ENCODE measurements around the gene SSBP2. TPM values are rescaled to one million over a fixed set of nuclear protein-coding genes. Genes with fewer than 3 reads are reported as not detected.

SSBP2 gene
- total RNA-seq, 3 donors from 2014 or later, result 65.5 to 110 (median 76.6) TPM

DNA sequence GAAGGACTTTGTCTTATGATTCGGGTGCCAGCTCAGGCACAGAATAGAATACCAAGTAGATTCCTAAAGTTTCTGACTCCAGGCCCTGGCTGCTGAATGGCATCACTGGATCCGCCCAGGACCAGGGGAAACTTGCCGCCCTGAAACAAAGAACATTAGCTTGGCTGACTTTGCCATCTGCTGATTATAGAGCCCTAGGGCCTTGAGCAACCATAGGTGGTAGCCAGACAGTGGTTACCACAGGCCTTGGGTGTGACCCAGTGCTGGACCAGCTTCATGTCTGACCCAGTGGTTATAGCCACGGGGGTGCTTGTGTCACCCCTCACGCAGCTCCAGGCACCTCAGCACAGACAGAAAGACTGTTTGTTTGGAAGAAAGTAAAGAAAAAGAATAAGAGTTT lies 62.7 kb downstream of the SSBP2 start:
- TF ChIP-seq, protein P1, sequence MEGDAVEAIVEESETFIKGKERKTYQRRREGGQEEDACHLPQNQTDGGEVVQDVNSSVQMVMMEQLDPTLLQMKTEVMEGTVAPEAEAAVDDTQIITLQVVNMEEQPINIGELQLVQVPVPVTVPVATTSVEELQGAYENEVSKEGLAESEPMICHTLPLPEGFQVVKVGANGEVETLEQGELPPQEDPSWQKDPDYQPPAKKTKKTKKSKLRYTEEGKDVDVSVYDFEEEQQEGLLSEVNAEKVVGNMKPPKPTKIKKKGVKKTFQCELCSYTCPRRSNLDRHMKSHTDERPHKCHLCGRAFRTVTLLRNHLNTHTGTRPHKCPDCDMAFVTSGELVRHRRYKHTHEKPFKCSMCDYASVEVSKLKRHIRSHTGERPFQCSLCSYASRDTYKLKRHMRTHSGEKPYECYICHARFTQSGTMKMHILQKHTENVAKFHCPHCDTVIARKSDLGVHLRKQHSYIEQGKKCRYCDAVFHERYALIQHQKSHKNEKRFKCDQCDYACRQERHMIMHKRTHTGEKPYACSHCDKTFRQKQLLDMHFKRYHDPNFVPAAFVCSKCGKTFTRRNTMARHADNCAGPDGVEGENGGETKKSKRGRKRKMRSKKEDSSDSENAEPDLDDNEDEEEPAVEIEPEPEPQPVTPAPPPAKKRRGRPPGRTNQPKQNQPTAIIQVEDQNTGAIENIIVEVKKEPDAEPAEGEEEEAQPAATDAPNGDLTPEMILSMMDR (IDR thresholded peaks at IDR 0.05), result no peak
- TF ChIP-seq POLR2AphosphoS5 (IDR thresholded peaks at IDR 0.05) (no peak), POLR2A (IDR thresholded peaks at IDR 0.05) (no peak)

DNA sequence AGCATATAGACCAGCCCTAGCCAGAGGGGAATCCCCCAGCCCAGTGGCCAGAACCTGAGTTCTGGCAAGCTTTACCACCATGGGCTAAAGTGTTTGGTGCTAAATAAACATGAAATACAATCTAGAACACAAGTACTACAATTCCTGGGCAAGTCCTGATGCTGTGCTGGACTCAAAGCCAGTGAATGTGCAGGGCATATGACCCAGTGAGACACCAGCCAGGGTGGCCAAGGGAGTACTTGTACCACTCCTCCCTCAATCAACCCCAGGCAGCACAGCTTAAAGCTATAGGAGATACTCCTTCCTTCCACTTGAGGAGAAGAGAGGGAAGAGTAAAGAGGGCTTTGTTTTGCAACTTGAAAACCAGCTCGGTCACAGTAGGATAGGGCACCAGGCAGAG lies 63.6 kb downstream of the SSBP2 start:
- intact Hi-C loops (cut with DNase I; ENCODE audit: low total_unique reads), result no loop called here
- no peak overlapping the region for H3K27ac ChIP-seq
- peaks cover 4 to 24% of the 10 kb centered on the region in 2 donors for H3K9me3 ChIP-seq
- TF ChIP-seq, protein P1 (IDR thresholded peaks at IDR 0.05), result no peak
- no peak for TF ChIP-seq POLR2A (IDR thresholded peaks at IDR 0.05)
- no peak for TF ChIP-seq POLR2AphosphoS5 (IDR thresholded peaks at IDR 0.05)
- H3K27me3 ChIP-seq, result no peaks in the 10 kb centered on the region
- no peak for DNase-seq (ENCODE audit: low spot score in 2 of 2)
- H3K4me1 ChIP-seq, result no peaks in the 10 kb centered on the region
- no peaks in the 10 kb centered on the region for H3K36me3 ChIP-seq
- no peak overlapping the region for H3K4me3 ChIP-seq

More for the DNA sequence above, 62.7 kb downstream of the SSBP2 start:
- no peaks in the 10 kb centered on the region for H3K4me1 ChIP-seq
- H3K4me3 ChIP-seq, result no peak overlapping the region
- no peaks in the 10 kb centered on the region for H3K36me3 ChIP-seq
- intact Hi-C loops (cut with DNase I; ENCODE audit: low total_unique reads), result no loop called here
- H3K9me3 ChIP-seq, result peaks cover 4 to 24% of the 10 kb centered on the region in 2 donors
- no peak overlapping the region for H3K27ac ChIP-seq
- DNase-seq (ENCODE audit: low spot score in 2 of 2), result no peak
- no peaks in the 10 kb centered on the region for H3K27me3 ChIP-seq

DNA sequence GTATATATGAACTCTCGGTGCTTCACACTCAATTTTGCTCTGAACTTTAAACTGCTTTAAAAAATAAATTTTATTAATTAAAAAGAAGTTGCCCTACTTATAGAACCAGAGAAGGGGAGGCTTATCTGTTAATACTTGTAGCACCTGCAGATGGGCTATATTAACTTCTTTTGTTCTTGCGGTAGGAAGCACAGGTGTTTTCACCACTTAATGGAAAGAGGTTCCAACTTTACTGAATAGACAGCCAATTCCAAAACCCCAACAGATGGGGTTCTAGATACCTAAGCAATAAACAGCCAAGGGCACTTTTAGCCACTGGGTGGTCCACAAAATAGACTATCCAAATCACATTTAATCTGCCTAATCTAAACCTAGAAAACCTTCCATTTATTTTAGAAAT lies 65.4 kb downstream of the SSBP2 start:
- intact Hi-C loops (cut with DNase I; ENCODE audit: low total_unique reads), result no loop called here
- no peak overlapping the region for H3K4me3 ChIP-seq
- no peaks in the 10 kb centered on the region for H3K27me3 ChIP-seq
- H3K4me1 ChIP-seq, result no peaks in the 10 kb centered on the region
- H3K27ac ChIP-seq, result no peak overlapping the region
- peaks cover 4 to 29% of the 10 kb centered on the region in 2 donors for H3K9me3 ChIP-seq
- no peaks in the 10 kb centered on the region for H3K36me3 ChIP-seq
- TF ChIP-seq, protein P1 (IDR thresholded peaks at IDR 0.05), result no peak
- no peak for TF ChIP-seq POLR2A (IDR thresholded peaks at IDR 0.05)
- no peak for TF ChIP-seq POLR2AphosphoS5 (IDR thresholded peaks at IDR 0.05)
- no peak for DNase-seq (ENCODE audit: low spot score in 2 of 2)

DNA sequence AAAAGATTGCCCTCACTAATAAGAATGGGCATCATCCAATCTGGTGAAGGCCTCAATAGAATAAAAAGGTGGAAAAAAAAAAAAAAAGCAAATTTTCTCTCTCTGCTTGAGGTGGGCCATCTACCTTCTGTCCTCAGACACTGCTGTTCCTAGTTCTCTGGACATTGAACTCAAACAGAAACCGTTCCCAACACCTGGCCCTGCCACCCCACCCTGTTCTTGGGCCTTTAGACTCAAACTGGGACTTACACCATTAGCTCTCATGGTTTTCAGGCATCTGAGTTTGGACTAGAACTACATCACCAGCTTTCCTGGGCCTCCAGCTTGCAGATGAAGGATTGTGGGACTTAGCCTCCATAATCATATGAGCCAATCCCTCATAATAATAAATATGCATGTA lies 71.0 kb downstream of the SSBP2 start:
- intact Hi-C loops (cut with DNase I; ENCODE audit: low total_unique reads), result no loop called here
- Histone ChIP-seq H3K4me3 (no peak overlapping the region), H3K9me3 (peaks cover 0 to 9% of the 10 kb centered on the region in 2 donors), H3K4me1 (no peaks in the 10 kb centered on the region), H3K27me3 (no peaks in the 10 kb centered on the region), H3K27ac (no peak overlapping the region), H3K36me3 (no peaks in the 10 kb centered on the region)
- no peak for DNase-seq (ENCODE audit: low spot score in 2 of 2)
- TF ChIP-seq, protein P1 (IDR thresholded peaks at IDR 0.05), result no peak
- no peak for TF ChIP-seq POLR2A (IDR thresholded peaks at IDR 0.05)
- no peak for TF ChIP-seq POLR2AphosphoS5 (IDR thresholded peaks at IDR 0.05)

DNA sequence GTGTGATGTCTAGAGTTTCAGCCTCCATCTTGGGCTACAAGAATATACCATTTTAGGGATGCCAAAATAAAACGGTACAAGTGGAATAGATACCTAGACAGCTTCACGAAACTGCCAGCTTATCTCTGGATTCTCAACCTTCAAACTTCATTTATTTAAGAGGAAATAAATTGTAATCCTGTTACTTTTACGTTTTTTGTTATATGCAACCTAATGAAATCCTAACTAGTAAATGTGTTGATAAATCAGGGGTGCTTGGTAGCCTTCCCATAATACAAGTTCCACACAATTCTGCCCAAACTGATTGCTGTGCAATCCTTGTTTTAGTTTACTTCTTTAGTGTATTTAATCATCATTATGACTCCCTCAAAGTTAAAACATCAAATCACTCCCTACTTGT lies 75.5 kb downstream of the SSBP2 start:
- H3K27ac ChIP-seq, result no peak overlapping the region
- DNase-seq (ENCODE audit: low spot score in 2 of 2), result no peak

More for the DNA sequence above, 75.5 kb downstream of the SSBP2 start:
- no peaks in the 10 kb centered on the region for H3K27me3 ChIP-seq
- no peaks in the 10 kb centered on the region for H3K9me3 ChIP-seq
- intact Hi-C loops (cut with DNase I; ENCODE audit: low total_unique reads), result no loop called here
- TF ChIP-seq POLR2AphosphoS5 (IDR thresholded peaks at IDR 0.05) (no peak), POLR2A (IDR thresholded peaks at IDR 0.05) (no peak)
- TF ChIP-seq, protein P1 (IDR thresholded peaks at IDR 0.05), result no peak
- H3K36me3 ChIP-seq, result no peaks in the 10 kb centered on the region
- H3K4me1 ChIP-seq, result peaks cover 0 to 5% of the 10 kb centered on the region in 2 donors
- no peak overlapping the region for H3K4me3 ChIP-seq
